ENCODE results near the gene FBXL17. TPM values are rescaled to one million over a fixed set of nuclear protein-coding genes. Genes with fewer than 3 reads are reported as not detected.

Gene FBXL17
- total RNA-seq, 1 donor from 2014 or later = 24.3 TPM

- no peak for DNase-seq (ENCODE audit: low spot score)
Observed at GRCh38 chr5:108251350-108251749, 130.5 kb downstream of the FBXL17 start.

GRCh38 chr5:108249785-108250426 is 132.0 kb downstream of the FBXL17 start:
- no peak for DNase-seq (ENCODE audit: low spot score)

DNA sequence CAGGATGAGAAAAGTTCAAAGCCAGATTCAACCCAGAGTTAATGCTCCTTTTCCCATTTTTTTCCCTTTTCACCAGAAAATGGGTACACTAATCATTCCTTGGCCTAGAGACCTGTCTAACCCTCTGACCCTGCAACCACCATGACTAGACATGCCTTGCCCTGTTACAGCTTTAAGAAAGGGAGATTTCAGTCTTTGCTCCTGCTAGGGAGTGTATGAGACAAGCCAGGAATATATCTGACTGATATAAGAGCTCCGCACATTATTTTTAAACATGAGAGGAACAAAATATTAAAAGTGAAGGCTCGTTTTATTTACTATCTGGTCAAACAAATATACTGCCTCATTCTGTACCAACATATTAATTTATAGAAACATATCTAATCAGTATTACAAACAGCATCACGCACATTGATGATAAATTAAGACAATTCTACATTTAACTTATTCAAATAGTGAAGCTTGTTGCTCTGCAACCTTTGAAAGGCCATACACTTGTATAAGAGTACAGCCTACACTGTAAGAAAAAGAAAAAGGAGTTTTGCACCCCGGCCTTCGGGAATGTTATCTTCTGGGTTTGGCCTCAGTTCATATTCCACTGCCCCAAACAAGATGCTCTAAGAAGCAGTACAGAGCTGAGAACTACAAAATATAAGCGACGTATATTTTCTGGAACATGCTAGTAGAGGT is 132.7 kb downstream of the FBXL17 start:
- no peak for DNase-seq (ENCODE audit: low spot score)

DNA sequence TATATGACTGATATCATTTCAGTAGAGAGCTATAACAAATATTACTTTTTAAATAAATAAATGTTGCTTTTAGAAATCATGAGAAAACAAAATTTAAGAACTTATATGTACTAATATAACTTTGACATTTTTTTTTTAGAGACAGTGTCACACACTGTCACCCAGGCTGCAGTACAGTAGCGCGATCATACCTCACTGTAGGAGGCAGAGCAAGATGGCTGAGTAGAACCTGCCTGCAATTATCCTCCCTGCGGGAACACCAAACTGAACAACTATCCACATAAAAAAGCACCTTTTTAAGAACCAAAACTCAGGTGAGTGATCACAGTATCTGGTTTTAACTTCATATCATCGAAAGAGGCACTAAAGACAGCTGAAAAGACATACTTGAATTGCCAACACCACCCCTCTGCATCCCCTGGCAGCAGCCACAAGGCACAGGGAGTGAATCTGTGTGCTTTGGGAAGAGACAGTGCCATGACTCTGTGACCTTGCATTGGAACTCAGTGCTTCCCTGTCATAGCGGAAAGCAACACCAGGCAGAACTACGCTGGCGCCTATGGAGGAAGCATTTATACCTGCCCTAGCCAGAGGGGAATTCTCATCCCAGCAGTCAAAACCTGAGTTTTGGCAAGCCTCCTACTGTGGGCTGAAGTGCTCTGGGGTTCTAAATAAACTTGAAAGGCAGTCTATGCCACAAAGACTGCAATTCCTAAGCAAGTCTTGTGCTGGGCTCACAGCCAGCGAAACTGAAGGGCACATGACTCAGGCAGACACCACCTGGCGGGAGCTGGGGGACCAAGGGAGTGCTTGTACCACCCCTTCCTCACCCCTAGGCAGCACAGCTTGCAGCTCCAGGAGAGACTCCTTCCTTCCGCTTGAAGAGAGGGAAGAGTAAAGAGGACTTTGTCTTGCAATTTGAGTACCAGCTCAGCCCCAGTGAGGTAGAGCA is 142.7 kb downstream of the FBXL17 start:
- no peak for DNase-seq (ENCODE audit: low spot score)

- no peak for DNase-seq (ENCODE audit: low spot score)
Observed at GRCh38 chr5:108238461-108238860, 143.4 kb downstream of the FBXL17 start.

GRCh38 chr5:108233617-108234155 is 148.2 kb downstream of the FBXL17 start:
- DNase-seq (ENCODE audit: low spot score) = no peak

DNA sequence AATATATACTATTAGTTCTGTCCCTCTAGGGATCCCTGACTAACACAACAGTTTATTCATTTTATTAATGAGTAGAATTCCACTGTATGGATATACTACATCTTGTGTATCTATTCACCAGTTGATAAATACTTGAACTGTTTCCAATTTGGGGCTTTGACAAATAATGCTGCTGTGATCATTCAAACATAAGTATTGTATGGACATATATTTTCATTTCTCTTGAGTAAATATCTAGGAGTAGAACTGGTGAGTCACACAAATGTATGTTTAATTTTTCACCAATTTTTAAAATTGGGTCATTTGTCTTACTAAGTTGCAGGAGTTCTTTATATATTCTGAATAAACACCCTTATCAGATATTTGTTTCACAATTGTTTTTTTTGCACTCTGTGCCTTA is 149.1 kb downstream of the FBXL17 start:
- DNase-seq (ENCODE audit: low spot score) = no peak

- no peak for DNase-seq (ENCODE audit: low spot score)
Observed at GRCh38 chr5:108222011-108222410, 159.9 kb downstream of the FBXL17 start.

DNA sequence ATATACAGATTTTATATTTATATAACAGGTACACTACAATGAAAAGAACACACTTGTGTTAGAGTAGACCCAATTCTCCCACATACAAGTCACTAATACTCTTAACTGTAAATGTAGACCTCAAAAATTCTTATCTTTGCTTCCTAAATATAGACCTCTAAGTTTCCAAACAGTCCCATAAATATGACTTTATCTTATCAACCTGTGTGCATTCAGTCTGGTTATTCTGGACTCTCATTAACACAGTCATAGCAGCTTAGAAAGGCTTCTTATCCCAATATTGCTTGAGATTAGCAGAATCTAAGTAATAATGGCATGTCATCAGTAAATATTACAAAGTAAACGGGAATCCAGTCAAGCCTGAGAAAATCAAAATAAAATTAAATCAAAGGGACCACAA is 161.1 kb downstream of the FBXL17 start:
- no peak for DNase-seq (ENCODE audit: low spot score)

DNA sequence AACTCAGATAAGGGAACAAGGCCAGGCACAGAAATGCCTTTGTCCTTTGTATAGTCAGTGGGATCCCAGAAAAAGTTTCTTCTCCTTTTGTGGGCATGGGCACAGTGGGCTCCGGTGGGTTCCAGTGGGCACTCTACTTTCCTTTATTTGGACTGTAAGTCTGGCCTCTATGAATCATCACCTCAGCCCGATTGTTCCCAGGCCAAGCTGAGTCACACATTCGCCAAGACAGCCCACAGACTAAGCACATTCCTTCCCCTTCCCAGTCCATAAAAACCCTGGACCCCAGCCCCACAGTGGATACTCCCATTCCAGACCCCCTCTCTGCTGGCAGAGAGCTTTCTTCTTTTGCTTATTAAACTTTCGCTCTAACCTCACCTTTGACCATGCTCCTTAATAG is 165.0 kb downstream of the FBXL17 start:
- no peak for DNase-seq (ENCODE audit: low spot score)

- no peak for DNase-seq (ENCODE audit: low spot score)
Observed at GRCh38 chr5:108214857-108215256, 167.0 kb downstream of the FBXL17 start.

DNA sequence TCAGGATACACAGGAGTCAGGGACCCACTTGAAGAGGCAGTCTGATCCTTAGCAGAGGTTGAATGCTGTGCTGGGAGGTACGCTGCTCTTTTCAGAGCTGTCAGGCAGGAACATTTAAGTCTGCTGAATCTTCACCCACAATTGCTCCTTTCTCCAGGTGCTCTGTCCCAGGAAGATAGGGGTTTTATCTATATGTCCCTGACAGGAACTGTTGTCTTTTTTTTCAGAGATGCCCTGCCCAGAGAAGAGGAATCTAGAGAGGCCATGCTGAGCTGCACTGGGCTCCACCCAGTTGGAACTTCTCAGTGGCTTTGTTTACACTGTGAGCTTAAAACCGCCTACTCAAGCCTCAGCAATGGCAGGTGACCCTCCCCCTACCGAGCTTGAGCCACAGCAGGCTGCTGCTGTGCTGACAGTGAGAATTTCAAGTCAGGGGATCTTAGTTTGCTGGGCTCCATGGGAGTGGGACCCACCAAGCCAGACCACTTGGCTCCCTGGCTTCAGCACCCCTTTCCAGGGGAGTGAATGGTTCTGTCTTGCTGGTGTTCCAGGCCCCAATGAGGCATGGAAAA is 169.0 kb downstream of the FBXL17 start:
- no peak for DNase-seq (ENCODE audit: low spot score)

- DNase-seq (ENCODE audit: low spot score) = no peak
Observed at GRCh38 chr5:108206707-108207106, 175.2 kb downstream of the FBXL17 start.

- no peak for DNase-seq (ENCODE audit: low spot score)
Observed at GRCh38 chr5:108201721-108202120, 180.2 kb downstream of the FBXL17 start.

GRCh38 chr5:108196276-108196675 is 185.6 kb downstream of the FBXL17 start:
- DNase-seq (ENCODE audit: low spot score) = no peak

- DNase-seq (ENCODE audit: low spot score) = no peak
Observed at GRCh38 chr5:108193021-108193795, 188.7 kb downstream of the FBXL17 start.

DNA sequence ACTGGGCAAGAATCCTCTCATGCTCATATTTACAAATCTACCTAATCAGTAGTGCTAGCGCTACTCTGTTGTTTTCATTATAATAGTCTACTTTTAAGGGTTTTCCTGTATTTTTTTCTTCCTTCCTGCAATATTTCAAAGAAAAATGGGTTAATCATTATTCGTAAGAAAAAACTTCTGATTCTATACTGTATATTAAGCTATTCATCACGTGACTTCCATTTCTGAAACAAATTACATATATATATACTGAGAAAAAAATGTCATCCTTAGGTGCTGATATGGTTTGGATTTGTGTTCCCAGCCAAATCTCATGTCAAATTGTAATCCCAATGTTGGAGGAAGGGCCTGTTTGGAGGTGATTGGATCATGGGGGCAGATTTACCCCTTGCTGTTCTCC is 197.0 kb downstream of the FBXL17 start:
- DNase-seq (ENCODE audit: low spot score) = no peak

DNA sequence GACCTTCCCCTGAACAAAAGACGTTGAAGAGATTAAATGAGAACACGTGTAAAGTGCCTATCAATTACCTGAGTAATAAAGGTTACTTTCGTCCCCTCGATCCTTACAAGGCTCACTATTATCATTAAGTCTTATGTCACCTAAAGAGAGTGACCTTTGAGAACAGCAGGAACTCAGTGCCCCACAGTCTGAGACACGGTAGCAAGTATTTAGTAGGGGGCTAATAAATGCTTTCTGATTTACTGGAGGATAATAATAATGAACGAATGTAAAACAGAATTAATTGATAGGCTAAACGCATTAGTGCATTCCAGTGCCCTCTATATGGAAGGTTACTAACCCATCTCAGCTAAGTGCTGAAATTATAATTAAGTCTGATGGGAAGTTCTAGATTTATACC is 199.9 kb downstream of the FBXL17 start:
- no peak for DNase-seq (ENCODE audit: low spot score)

DNA sequence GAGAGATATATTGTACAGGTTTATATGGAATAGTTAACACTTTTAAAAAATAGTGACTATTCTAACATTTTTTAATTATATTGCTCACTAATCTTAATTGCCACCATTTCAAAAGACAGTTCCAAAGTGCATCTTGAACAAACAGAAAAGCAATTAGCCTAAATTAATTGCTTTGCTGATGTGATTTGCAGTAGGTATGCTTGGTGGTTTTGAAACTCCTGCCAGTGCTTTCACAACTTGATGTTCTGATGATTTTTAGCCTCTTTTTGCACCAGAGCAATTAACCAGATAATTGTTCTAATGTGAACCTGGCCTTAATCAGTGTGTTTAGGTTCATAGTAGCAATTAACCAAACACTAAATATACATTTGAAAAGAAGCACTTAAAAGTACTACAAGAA is 207.6 kb downstream of the FBXL17 start:
- no peak for DNase-seq (ENCODE audit: low spot score)

- DNase-seq (ENCODE audit: low spot score) = no peak
Observed at GRCh38 chr5:108171759-108172158, 210.1 kb downstream of the FBXL17 start.

GRCh38 chr5:108168915-108169314 is 213.0 kb downstream of the FBXL17 start:
- DNase-seq (ENCODE audit: low spot score) = no peak

All from mesenteric fat pad (tissue), 1 donor.